Heart right ventricle (tissue), 16 donors: ENCODE measurements around the gene CLDN15. TPM values are rescaled to one million over a fixed set of nuclear protein-coding genes. Genes with fewer than 3 reads are reported as not detected.
A peak's percentile ranks its signal among the peaks of the same experiment; 100 is the strongest.

Source experiments
- ATAC-seq, 8 donors: fragments of 200-7000 bp; cut with Tn5 transposase; one replicate each; pipeline ENCODE4 v1.9.1; 2020; ENCODE audit warnings: mild to moderate bottlenecking in 8 of 8, moderate library complexity in 8 of 8, moderate number of reproducible peaks in 1 of 8
- DNase-seq, 2 donors: peaks; one replicate each; pipeline ENCODE4 v3.0.0-alpha.2; 2020
- H3K27ac ChIP-seq, 10 donors: fragments of 200-600 bp; sonication (generic) in 2 of 10; one replicate each; pipeline versions ENCODE4 v1.5.0 to v1.8.0; 2020 to 2022; ENCODE audit warnings: mild to moderate bottlenecking in 3 of 10
- H3K27me3 ChIP-seq, 7 donors: fragments of 200-600 bp; one replicate each; pipeline ENCODE4 v1.8.0; 2021 to 2022; ENCODE audit warnings: mild to moderate bottlenecking in 2 of 7
- H3K36me3 ChIP-seq, 9 donors: fragments of 200-600 bp; sonication (generic) in 1 of 9; one replicate each; pipeline versions ENCODE4 v1.5.0 to v1.8.0; 2020 to 2022; ENCODE audit warnings: mild to moderate bottlenecking in 2 of 9
- H3K4me1 ChIP-seq, 9 donors: fragments of 200-600 bp; sonication (generic) in 1 of 9; one replicate each; pipeline versions ENCODE4 v1.5.0 to v1.8.0; 2020 to 2022; ENCODE audit warnings: mild to moderate bottlenecking in 4 of 9
- H3K4me3 ChIP-seq, 10 donors: fragments of 200-600 bp; sonication (generic) in 2 of 10; one replicate each; pipeline versions ENCODE4 v1.5.0 to v1.8.0; 2020 to 2022; ENCODE audit warnings: mild to moderate bottlenecking in 7 of 10, moderate library complexity in 2 of 10
- H3K9me3 ChIP-seq, 11 donors: fragments of 200-600 bp in 10 of 11; sonication (generic) in 2 of 11; one replicate each; pipeline versions ENCODE4 v1.5.0 to v1.8.0; 2013 to 2022; ENCODE audit warnings: mild to moderate bottlenecking in 2 of 11, control low read depth in 1 of 11, moderate library complexity in 1 of 11
- CTCF ChIP-seq, 9 donors: fragments of 200-600 bp; sonication (generic) in 2 of 9; IDR thresholded peaks; one replicate each; pipeline versions ENCODE4 v1.5.0 to v1.8.0; 2021 to 2022; ENCODE audit warnings: antibody characterized with exemption in 9 of 9, mild to moderate bottlenecking in 5 of 9, moderate library complexity in 1 of 9
- WGBS, 2 donors: extraction: QIAGEN DNeasy Blood & Tissue Kit; methylation state at CpG; one replicate each; pipeline ENCODE4 v1.1.7; 2013; ENCODE audit warnings: inconsistent platforms in 1 of 2; 5-methylcytosine and 5-hydroxymethylcytosine counted together
- intact Hi-C, 10 donors: fragments of 100-400 bp; cut with DNase I; formaldehyde crosslinking; loops; one replicate each; pipeline versions ENCODE4 v1.11.1 to v1.14.2; 2022
- polyA plus RNA-seq, 2 donors: library from polyadenylated mRNA; stranded (reverse); fragments of 200-250 nt; gene quantifications; one replicate each; pipeline ENCODE4 v1.2.3, GENCODE V29; 2013
- total RNA-seq, 10 donors: library from RNA; stranded (reverse); fragmentation: NEBNext Ultra II Directional in 3 of 10; extraction: Animal tissue kit (Norgen Biotek cat#: 25700) in 3 of 10; gene quantifications; one replicate each; pipeline versions ENCODE4 v1.2.1 to v1.2.4, GENCODE V29; 2021 to 2023
- donor health status: Arrhythmogenic right ventricular cardiomyopathy.
- donor health status: ischemic (EF 13 %, LVEDD 7.1; RV severe dilation, severe dysfunction).
- donor health status: healthy with polysubstance abuse.
- donor health status: DM: no; HTN: yes; CAD: no.
- donor health status: DM: no; HTN: no; CAD: no.
- donor health status: ischemic (EF 25% LVEDD 6.9; RV normal size, moderate dysfunction).
- donor health status: ischemic (EF 25% LVEDD 5.7; RV mildly dilated, moderate dysfunction).
- donor health status: healthy.
- donor health status: DM: yes; HTN: yes; CAD: no.
- donor health status: Ischemic cardiomyopathy.
- donor health status: ischemic (EF 35%, LVEDD 5.7; RV mildly dilated, moderate dysfunction).
- donor health status: nonischemic (EF 11% LVEDD 7.7; RV severe dilation, severe dysfunction).
- donor health status: DM: yes; HTN: yes; CAD: no.
- donor health status: PGD.
- donor health status: ischemic (EF 29% LVEDD 5.4; RV normal size, mild dysfunction).
- donor health status: nonischemic (EF 23%, LVEDD 6.1; RV moderate dilation, normal function).

The CLDN15 gene
- total and polyA plus RNA-seq, 12 donors = 1.2 to 5.4 (median 2.0) TPM

- H3K27ac ChIP-seq = peak overlapping the region in 2 of 10 donors; percentile 44 to 96
- 85 to 88% methylated on average over 16 of the region's 16 CpGs for WGBS, 2 donors
Observed at GRCh38 chr7:101241443-101242349, 4.1 kb upstream of the CLDN15 start.

GRCh38 chr7:101241015-101241363 lies 3.4 kb upstream of the CLDN15 start:
- Histone ChIP-seq H3K27ac (peak overlapping the region in 2 of 10 donors; percentile 44 to 90), H3K4me1 (peaks cover 26 to 85% (median 69%) of the 10 kb centered on the region in 9 donors), H3K36me3 (peaks cover 0 to 66% (median 17%) of the 10 kb centered on the region in 9 donors), H3K9me3 (no peaks in the 10 kb centered on the region), H3K27me3 (no peaks in the 10 kb centered on the region), H3K4me3 (no peak overlapping the region)
- WGBS, 2 donors = 88 to 91% methylated on average over 12 of the region's 12 CpGs
- intact Hi-C loops = no loop called here
- no peak for TF ChIP-seq CTCF (IDR thresholded peaks at IDR 0.05)
- DNase-seq (no peak), ATAC-seq (no peak)

More at GRCh38 chr7:101241443-101242349, 4.1 kb upstream of the CLDN15 start:
- no peak for TF ChIP-seq CTCF (IDR thresholded peaks at IDR 0.05)
- peaks cover 0 to 63% (median 17%) of the 10 kb centered on the region in 9 donors for H3K36me3 ChIP-seq
- peaks cover 26 to 91% (median 76%) of the 10 kb centered on the region in 9 donors for H3K4me1 ChIP-seq
- no peaks in the 10 kb centered on the region for H3K9me3 ChIP-seq
- H3K27me3 ChIP-seq = no peaks in the 10 kb centered on the region
- no peak overlapping the region for H3K4me3 ChIP-seq
- intact Hi-C loops = no loop called here
- no peak for ATAC-seq
- no peak for DNase-seq

GRCh38 chr7:101240226-101241014 lies 2.8 kb upstream of the CLDN15 start:
- H3K9me3 ChIP-seq = no peaks in the 10 kb centered on the region
- peaks cover 0 to 72% (median 17%) of the 10 kb centered on the region in 9 donors for H3K36me3 ChIP-seq
- peak overlapping the region in 9 of 10 donors; percentile 67 to 90 (median 81) for H3K27ac ChIP-seq
- H3K4me3 ChIP-seq = no peak overlapping the region
- no peak for TF ChIP-seq CTCF (IDR thresholded peaks at IDR 0.05)
- WGBS, 2 donors = 89 to 90% methylated on average over 32 of the region's 32 CpGs
- H3K27me3 ChIP-seq = no peaks in the 10 kb centered on the region
- H3K4me1 ChIP-seq = peaks cover 26 to 79% (median 64%) of the 10 kb centered on the region in 9 donors
- DNase-seq (no peak), ATAC-seq (no peak)
- intact Hi-C loops = no loop called here

GRCh38 chr7:101239951-101240220 lies 2.3 kb upstream of the CLDN15 start:
- no peak for DNase-seq
- H3K27ac ChIP-seq = peak overlapping the region; percentile 67 to 90 (median 80)
- H3K4me1 ChIP-seq = peaks cover 26 to 76% (median 60%) of the 10 kb centered on the region in 9 donors
- WGBS, 2 donors = 86 to 95% methylated on average over 9 of the region's 9 CpGs
- peaks cover 0 to 73% (median 17%) of the 10 kb centered on the region in 9 donors for H3K36me3 ChIP-seq
- intact Hi-C loops = loop anchor here in 1 of 10 donors (2.0 kb wide), 1 partner anchor 19 kb away; no protein-coding TSS in a partner anchor
- no peak for ATAC-seq
- no peak for TF ChIP-seq CTCF (IDR thresholded peaks at IDR 0.05)
- no peaks in the 10 kb centered on the region for H3K27me3 ChIP-seq
- H3K9me3 ChIP-seq = no peaks in the 10 kb centered on the region
- H3K4me3 ChIP-seq = peak overlapping the region in 1 of 10 donors; percentile 31
